Measurements from ENCODE around the gene CANT1.

DNA sequence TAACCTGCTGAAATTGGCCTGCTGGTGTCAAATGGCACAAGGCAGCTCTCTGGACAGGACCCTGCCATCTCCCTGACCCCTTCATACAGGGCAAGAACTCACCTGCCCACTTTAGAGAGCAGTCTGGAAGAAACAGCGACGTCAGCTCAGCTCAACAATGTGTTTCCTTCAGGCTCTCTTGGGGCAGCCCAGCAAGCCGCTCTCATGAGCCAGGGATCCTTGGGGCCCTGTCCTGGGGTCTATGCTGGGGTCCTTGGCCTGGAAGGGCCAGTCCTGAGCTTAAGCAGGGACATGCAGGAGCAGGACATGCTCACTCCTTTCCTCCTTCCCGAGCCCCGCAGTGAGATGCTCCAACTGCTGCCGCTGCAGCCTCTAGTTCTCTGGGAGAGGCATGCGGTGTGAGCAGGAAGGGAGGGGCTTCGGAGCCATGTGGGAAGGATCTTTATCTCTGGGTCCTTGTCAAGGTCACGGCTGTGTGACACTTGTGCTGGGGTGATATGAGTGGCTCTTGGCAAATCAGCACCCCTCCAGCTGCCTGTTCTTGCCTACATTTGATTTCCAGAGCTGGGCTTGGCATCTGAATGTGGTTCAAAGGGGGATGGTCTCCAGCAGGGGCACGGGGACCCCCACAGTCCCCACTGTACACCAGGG is 17.8 kb upstream of the CANT1 start:
- TF ChIP-seq, protein P1, sequence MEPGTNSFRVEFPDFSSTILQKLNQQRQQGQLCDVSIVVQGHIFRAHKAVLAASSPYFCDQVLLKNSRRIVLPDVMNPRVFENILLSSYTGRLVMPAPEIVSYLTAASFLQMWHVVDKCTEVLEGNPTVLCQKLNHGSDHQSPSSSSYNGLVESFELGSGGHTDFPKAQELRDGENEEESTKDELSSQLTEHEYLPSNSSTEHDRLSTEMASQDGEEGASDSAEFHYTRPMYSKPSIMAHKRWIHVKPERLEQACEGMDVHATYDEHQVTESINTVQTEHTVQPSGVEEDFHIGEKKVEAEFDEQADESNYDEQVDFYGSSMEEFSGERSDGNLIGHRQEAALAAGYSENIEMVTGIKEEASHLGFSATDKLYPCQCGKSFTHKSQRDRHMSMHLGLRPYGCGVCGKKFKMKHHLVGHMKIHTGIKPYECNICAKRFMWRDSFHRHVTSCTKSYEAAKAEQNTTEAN (CRISPR knock-in tag; IDR thresholded peaks at IDR 0.05) = no peak
- TF ChIP-seq POLR2A (conservative IDR thresholded peaks at IDR 0.05) (no peak), ZBED1 (IDR thresholded peaks at IDR 0.05) (no peak), ARHGAP35 (IDR thresholded peaks at IDR 0.05; ENCODE audit: partially characterized antibody) (no peak), FOXP1 (CRISPR knock-in tag; IDR thresholded peaks at IDR 0.05) (no peak), TCF3 (CRISPR knock-in tag; IDR thresholded peaks at IDR 0.05) (no peak), TCFL5 (CRISPR knock-in tag; conservative IDR thresholded peaks at IDR 0.05) (no peak), TFAM (CRISPR knock-in tag; conservative IDR thresholded peaks at IDR 0.05) (no peak), CHD2 (IDR thresholded peaks at IDR 0.05; ENCODE audit: low read depth, low read length) (no peak)
- TF ChIP-seq, protein P2, sequence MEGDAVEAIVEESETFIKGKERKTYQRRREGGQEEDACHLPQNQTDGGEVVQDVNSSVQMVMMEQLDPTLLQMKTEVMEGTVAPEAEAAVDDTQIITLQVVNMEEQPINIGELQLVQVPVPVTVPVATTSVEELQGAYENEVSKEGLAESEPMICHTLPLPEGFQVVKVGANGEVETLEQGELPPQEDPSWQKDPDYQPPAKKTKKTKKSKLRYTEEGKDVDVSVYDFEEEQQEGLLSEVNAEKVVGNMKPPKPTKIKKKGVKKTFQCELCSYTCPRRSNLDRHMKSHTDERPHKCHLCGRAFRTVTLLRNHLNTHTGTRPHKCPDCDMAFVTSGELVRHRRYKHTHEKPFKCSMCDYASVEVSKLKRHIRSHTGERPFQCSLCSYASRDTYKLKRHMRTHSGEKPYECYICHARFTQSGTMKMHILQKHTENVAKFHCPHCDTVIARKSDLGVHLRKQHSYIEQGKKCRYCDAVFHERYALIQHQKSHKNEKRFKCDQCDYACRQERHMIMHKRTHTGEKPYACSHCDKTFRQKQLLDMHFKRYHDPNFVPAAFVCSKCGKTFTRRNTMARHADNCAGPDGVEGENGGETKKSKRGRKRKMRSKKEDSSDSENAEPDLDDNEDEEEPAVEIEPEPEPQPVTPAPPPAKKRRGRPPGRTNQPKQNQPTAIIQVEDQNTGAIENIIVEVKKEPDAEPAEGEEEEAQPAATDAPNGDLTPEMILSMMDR (IDR thresholded peaks at IDR 0.05 in 2 of 3, conservative IDR thresholded peaks at IDR 0.05 in 1 of 3; ENCODE audit: insufficient read depth in 2 of 3, low read depth in 1 of 3, low read length in 3 of 3) = no peak
